IMR-90 (cell line): Measurements from ENCODE around the gene SEMA3G. TPM values are rescaled to one million over a fixed set of nuclear protein-coding genes. Genes with fewer than 3 reads are reported as not detected.

Experiments
- ATAC-seq: fragments of 200-7000 bp; cut with Tn5 transposase; 2 replicates; pipeline ENCODE4 v1.9.1; 2020; ENCODE audit warnings: low read depth, mild to moderate bottlenecking, moderate library complexity
- BruUV-seq: library from RNA; stranded (reverse); fragments of 400-500 nt; replicated peaks from 2 replicates; lab custom pipeline; 2021; lab: Mats Ljungman, UMichigan
- CTCF ChIA-PET: fragments of 300-600 bp; formaldehyde crosslinking; extraction: SDS; loops from one replicate; lab custom pipeline; 2021; ENCODE audit warnings: antibody characterized with exemption; lab: Yijun Ruan, JAX
- POLR2A ChIA-PET: fragments of 300-600 bp; sonication (Branson Sonifier 250); formaldehyde crosslinking; loops from one replicate; lab custom pipeline; 2022; ENCODE audit warnings: antibody characterized with exemption; ENCODE audit not compliant: unreplicated experiment; lab: Charles Lee
- DNase-seq: peaks from one replicate; pipeline ENCODE4 v3.0.0; 2013
- H2AFZ ChIP-seq: replicated peaks from 2 replicates; pipeline ENCODE3; 2013; ENCODE audit warnings: low read length, mild to moderate bottlenecking; ENCODE audit not compliant: poor library complexity
- H2AK5ac ChIP-seq: 2 replicates; pipeline ENCODE4 v1.6.1; 2013; ENCODE audit warnings: low read depth, low read length, inconsistent platforms
- H2AK9ac ChIP-seq: replicated peaks from 2 replicates; pipeline ENCODE3; 2013; ENCODE audit warnings: mild to moderate bottlenecking, low read depth, low read length, moderate library complexity; ENCODE audit not compliant: poor library complexity
- H2BK120ac ChIP-seq: 2 replicates; pipeline ENCODE4 v1.6.1; 2013; ENCODE audit warnings: low read depth, low read length, inconsistent platforms
- H2BK15ac ChIP-seq: 3 replicates; pipeline ENCODE4 v1.6.1; 2013; ENCODE audit warnings: low read depth, low read length, inconsistent platforms
- H2BK20ac ChIP-seq: 2 replicates; pipeline ENCODE4 v1.6.1; 2013; ENCODE audit warnings: low read depth, mild to moderate bottlenecking, inconsistent platforms, low read length, moderate library complexity
- H2BK5ac ChIP-seq: 2 replicates; pipeline ENCODE4 v1.6.1; 2013; ENCODE audit warnings: mild to moderate bottlenecking, low read depth, low read length, inconsistent platforms; ENCODE audit not compliant: poor library complexity, severe bottlenecking
- H3K14ac ChIP-seq: replicated peaks from 2 replicates; pipeline ENCODE4 v1.6.1; 2013; ENCODE audit warnings: low read depth, low read length, inconsistent platforms
- H3K18ac ChIP-seq: 2 replicates; pipeline ENCODE4 v1.6.1; 2013; ENCODE audit warnings: low read depth, low read length, control low read depth
- H3K23ac ChIP-seq: 2 replicates; pipeline ENCODE4 v1.6.1; 2013; ENCODE audit warnings: low read depth, low read length, inconsistent platforms
- H3K27ac ChIP-seq: 2 replicates; pipeline ENCODE4 v1.5.1; 2013; ENCODE audit warnings: mild to moderate bottlenecking, control low read depth, low read length; ENCODE audit not compliant: insufficient read depth
- H3K27me3 ChIP-seq: 2 replicates; pipeline ENCODE4 v1.6.1; 2013; ENCODE audit warnings: low read length; ENCODE audit not compliant: control insufficient read depth, insufficient read depth
- H3K36me3 ChIP-seq: 2 replicates; pipeline ENCODE4 v1.6.1; 2013; ENCODE audit warnings: low read length, mixed read lengths; ENCODE audit not compliant: control insufficient read depth, insufficient read depth
- H3K4ac ChIP-seq: 2 replicates; pipeline ENCODE4 v1.6.1; 2013; ENCODE audit warnings: low read depth, low read length, inconsistent platforms
- H3K4me1 ChIP-seq: 2 replicates; pipeline ENCODE4 v1.6.1; 2013; ENCODE audit warnings: low read length, mixed read lengths; ENCODE audit not compliant: control insufficient read depth, insufficient read depth
- H3K4me2 ChIP-seq: 2 replicates; pipeline ENCODE4 v1.6.1; 2013; ENCODE audit warnings: low read depth, mild to moderate bottlenecking, control low read depth, low read length, moderate library complexity
- H3K4me3 ChIP-seq: 2 replicates; pipeline ENCODE4 v1.5.1; 2013; ENCODE audit warnings: low read depth, mild to moderate bottlenecking, control low read depth, low read length, moderate library complexity; ENCODE audit not compliant: insufficient read depth
- H3K56ac ChIP-seq: 2 replicates; pipeline ENCODE4 v1.6.1; 2013; ENCODE audit warnings: low read length, inconsistent platforms; ENCODE audit not compliant: insufficient read depth; ENCODE audit errors: extremely low read depth
- H3K79me1 ChIP-seq, 2 experiments: 2 replicates each; pipeline ENCODE4 v1.6.1; 2013; ENCODE audit warnings: low read length in 2 of 2, inconsistent platforms in 1 of 2, low read depth in 1 of 2
- H3K9ac ChIP-seq: 2 replicates; pipeline ENCODE4 v1.6.1; 2013; ENCODE audit warnings: low read depth, low read length, control low read depth
- H3K9me1 ChIP-seq: 2 replicates; pipeline ENCODE4 v1.6.1; 2013; ENCODE audit warnings: low read length, inconsistent platforms; ENCODE audit not compliant: insufficient read depth
- H3K9me3 ChIP-seq: 2 replicates; pipeline ENCODE4 v1.6.1; 2013; ENCODE audit warnings: low read length; ENCODE audit not compliant: control insufficient read depth, insufficient read depth
- H4K20me1 ChIP-seq: 2 replicates; pipeline ENCODE4 v1.6.1; 2013; ENCODE audit warnings: low read length, inconsistent platforms; ENCODE audit not compliant: insufficient read depth
- H4K5ac ChIP-seq: 2 replicates; pipeline ENCODE4 v1.6.1; 2013; ENCODE audit warnings: mild to moderate bottlenecking, low read depth, low read length, control low read depth
- H4K8ac ChIP-seq, 2 experiments: 2 replicates each; pipeline ENCODE4 v1.6.1; 2013; ENCODE audit warnings: low read depth in 2 of 2, low read length in 2 of 2, control low read depth in 1 of 2, inconsistent platforms in 1 of 2
- H4K91ac ChIP-seq: 2 replicates; pipeline ENCODE4 v1.6.1; 2013; ENCODE audit warnings: low read depth, low read length, inconsistent platforms; ENCODE audit not compliant: insufficient read depth
- SMC3 ChIP-seq: fragments of 150-350 bp; IDR thresholded peaks from 2 replicates; pipeline ENCODE4 v1.6.1; 2016; ENCODE audit warnings: low read depth, mild to moderate bottlenecking, antibody characterized with exemption, low read length, moderate library complexity
- WGBS, 2 experiments: methylation state at CpG; one replicate each; pipeline versions ENCODE4 v1.1.5 to v1.1.7; 2013; ENCODE audit warnings: missing lambda C conversion rate in 2 of 2; ENCODE audit not compliant: insufficient read length in 1 of 2; ENCODE audit errors: extremely low coverage in 2 of 2; 5-methylcytosine and 5-hydroxymethylcytosine counted together
- dilution Hi-C: fragments of 300-500 bp; cut with HindIII; formaldehyde crosslinking; loops from one replicate; pipeline ENCODE4 v1.14.3; 2018; ENCODE audit warnings: low sequenced_read_pairs; ENCODE audit not compliant: unreplicated experiment
- in situ Hi-C: fragments of 300-500 bp; cut with MboI; formaldehyde crosslinking; loops from 3 replicates; pipeline ENCODE4 v1.14.3; 2019; ENCODE audit warnings: low sequenced_read_pairs, inconsistent platforms, mixed read lengths
- intact Hi-C: fragments of 100-400 bp; cut with micrococcal nuclease; formaldehyde crosslinking; loops from 2 replicates; pipeline ENCODE4 v1.10.0; 2022
- polyA plus RNA-seq, 3 experiments: library from polyadenylated mRNA; depleted of rRNA; stranded (reverse); fragments of >200 nt; gene quantifications; 2 replicates each; pipeline ENCODE4 v1.2.3, GENCODE V29; 2012; ENCODE audit warnings: low replicate concordance in 1 of 3
- total RNA-seq: library from RNA; depleted of rRNA; stranded (reverse); fragments of >200 nt; gene quantifications from 2 replicates; pipeline ENCODE4 v1.2.3, GENCODE V29; 2012
- TF ChIP-seq, protein P1 (sequence below): conservative IDR thresholded peaks from 2 replicates; pipeline ENCODE4 v1.5.1; 2012; ENCODE audit warnings: mild to moderate bottlenecking, low read depth, low read length, improper control_type of control experiment

The SEMA3G gene
- total and polyA plus RNA-seq, 2 of the 4 experiments (the other 2 are of a cell fraction), result 0.07 TPM; not detected in 1

DNA sequence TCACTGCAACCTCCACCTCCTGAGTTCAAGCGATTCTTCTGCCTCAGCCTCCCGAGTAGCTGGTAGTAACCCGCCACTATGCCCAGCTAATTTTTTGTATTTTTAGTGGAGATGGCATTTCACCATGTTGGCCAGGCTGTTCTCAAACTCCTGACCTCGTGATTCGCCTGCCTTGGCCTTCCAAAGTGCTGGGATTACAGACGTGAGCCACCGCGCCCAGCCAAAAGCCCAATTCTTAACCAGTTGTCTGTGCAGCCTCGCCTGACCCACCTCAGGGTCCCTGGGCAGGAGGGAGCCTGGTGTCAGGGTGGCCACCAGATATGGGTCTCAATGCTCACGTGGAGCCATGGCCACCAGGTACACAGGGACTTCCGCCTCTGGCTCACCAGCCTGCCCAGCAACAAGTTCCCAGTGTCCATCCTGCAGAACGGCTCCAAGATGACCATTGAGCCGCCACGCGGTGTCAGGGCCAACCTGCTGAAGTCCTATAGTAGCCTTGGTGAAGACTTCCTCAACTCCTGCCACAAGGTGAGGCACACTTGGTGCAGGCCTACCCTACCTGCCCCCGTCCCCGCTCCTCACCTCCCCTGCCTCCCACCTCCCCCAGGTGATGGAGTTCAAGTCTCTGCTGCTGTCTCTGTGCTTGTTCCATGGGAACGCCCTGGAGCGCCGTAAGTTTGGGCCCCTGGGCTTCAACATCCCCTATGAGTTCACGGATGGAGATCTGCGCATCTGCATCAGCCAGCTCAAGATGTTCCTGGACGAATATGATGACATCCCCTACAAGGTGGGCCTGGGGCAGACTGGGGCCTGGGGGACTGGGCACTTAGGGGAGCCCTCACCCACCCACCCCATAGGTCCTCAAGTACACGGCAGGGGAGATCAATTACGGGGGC, 48.6 kb downstream of the SEMA3G start (continued):
- TF ChIP-seq, protein P1, sequence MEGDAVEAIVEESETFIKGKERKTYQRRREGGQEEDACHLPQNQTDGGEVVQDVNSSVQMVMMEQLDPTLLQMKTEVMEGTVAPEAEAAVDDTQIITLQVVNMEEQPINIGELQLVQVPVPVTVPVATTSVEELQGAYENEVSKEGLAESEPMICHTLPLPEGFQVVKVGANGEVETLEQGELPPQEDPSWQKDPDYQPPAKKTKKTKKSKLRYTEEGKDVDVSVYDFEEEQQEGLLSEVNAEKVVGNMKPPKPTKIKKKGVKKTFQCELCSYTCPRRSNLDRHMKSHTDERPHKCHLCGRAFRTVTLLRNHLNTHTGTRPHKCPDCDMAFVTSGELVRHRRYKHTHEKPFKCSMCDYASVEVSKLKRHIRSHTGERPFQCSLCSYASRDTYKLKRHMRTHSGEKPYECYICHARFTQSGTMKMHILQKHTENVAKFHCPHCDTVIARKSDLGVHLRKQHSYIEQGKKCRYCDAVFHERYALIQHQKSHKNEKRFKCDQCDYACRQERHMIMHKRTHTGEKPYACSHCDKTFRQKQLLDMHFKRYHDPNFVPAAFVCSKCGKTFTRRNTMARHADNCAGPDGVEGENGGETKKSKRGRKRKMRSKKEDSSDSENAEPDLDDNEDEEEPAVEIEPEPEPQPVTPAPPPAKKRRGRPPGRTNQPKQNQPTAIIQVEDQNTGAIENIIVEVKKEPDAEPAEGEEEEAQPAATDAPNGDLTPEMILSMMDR, result no peak

GRCh38 chr3:52395503-52395865, 49.4 kb downstream of the SEMA3G start:
- DNase-seq (no peak), ATAC-seq (no peak)
- no peaks in the 10 kb centered on the region; the same call in 1 of the 2 replicates for H4K20me1 ChIP-seq
- no peaks in the 10 kb centered on the region for H3K79me1 ChIP-seq
- no TSS peak for BruUV-seq
- H3K36me3 ChIP-seq, result peaks cover 3% of the 10 kb centered on the region; the same call in 1 of the 2 replicates
- no peak overlapping the region for H2BK15ac ChIP-seq
- in situ Hi-C loops, result no loop called here
- no peak overlapping the region for H2BK20ac ChIP-seq
- H2BK120ac ChIP-seq, result no peak overlapping the region
- ChIA-PET POLR2A (no interaction called here), CTCF (no interaction called here)
- H3K18ac ChIP-seq, result no peak overlapping the region
- TF ChIP-seq SMC3, result no peak
- TF ChIP-seq, protein P1, result no peak
- no peak overlapping the region for H3K27ac ChIP-seq
- WGBS, 2 experiments, result 70% methylated on average over 5 of the region's 8 CpGs; no CpG with 5 or more reads in 1 of the 2 experiments
- H3K9ac ChIP-seq, result no peak overlapping the region
- no peak overlapping the region for H3K56ac ChIP-seq
- no peaks in the 10 kb centered on the region for H3K9me3 ChIP-seq
- no peak overlapping the region for H2AK9ac ChIP-seq
- H3K14ac ChIP-seq, result no peak overlapping the region
- H4K91ac ChIP-seq, result no peak overlapping the region
- H2BK5ac ChIP-seq, result no peak overlapping the region
- no peak overlapping the region for H3K4me3 ChIP-seq
- H3K4me1 ChIP-seq, result no peaks in the 10 kb centered on the region
- H4K5ac ChIP-seq, result no peak overlapping the region
- 0 out of 2 replicates have a peak, but pooled peaks cover 6% of the 10 kb centered on the region for H3K9me1 ChIP-seq
- no peak overlapping the region for H3K23ac ChIP-seq
- H2AK5ac ChIP-seq, result no peak overlapping the region
- intact Hi-C loops, result no loop called here
- H3K4ac ChIP-seq, result no peak overlapping the region
- dilution Hi-C loops, result no loop called here
- no peaks in the 10 kb centered on the region; the same call in 1 of the 2 replicates for H3K27me3 ChIP-seq
- H3K4me2 ChIP-seq, result no peak overlapping the region
- no peak overlapping the region for H2AFZ ChIP-seq
- H4K8ac ChIP-seq, result no peak overlapping the region
